ENCODE data around the gene MLF1. TPM values are rescaled to one million over a fixed set of nuclear protein-coding genes. Genes with fewer than 3 reads are reported as not detected.

The MLF1 gene, protein sequence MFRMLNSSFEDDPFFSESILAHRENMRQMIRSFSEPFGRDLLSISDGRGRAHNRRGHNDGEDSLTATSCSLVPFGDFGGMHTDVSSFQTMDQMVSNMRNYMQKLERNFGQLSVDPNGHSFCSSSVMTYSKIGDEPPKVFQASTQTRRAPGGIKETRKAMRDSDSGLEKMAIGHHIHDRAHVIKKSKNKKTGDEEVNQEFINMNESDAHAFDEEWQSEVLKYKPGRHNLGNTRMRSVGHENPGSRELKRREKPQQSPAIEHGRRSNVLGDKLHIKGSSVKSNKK
- total RNA-seq (2021), result 22.3 to 35.6 TPM (median 31.9 TPM) in 3 replicates
- Bru-seq, nascent RNA, result percentile 68 among the genes with signal in this experiment
- long read RNA-seq, experiment 1, transcript MLF1-202 (7 exons, 2,222 nt), result minor isoform, 15 of 136 reads
- long read RNA-seq, experiment 1, transcript MLF1-201 (7 exons, 2,203 nt), result major isoform, 100 of 136 reads
- long read RNA-seq, experiment 1, partial matches to known transcripts, result 3 of 136 reads
- long read RNA-seq, experiment 1, other reads (novel, unspliced or antisense), result 14 of 136 reads
- long read RNA-seq, experiment 2, transcript MLF1-202 (7 exons, 2,222 nt), result minor isoform, 9 of 59 reads
- long read RNA-seq, experiment 2, transcript MLF1-201 (7 exons, 2,203 nt), result major isoform, 31 of 59 reads
- long read RNA-seq, experiment 2, partial matches to known transcripts, result 11 of 59 reads
- long read RNA-seq, experiment 2, other reads (novel, unspliced or antisense), result 6 of 59 reads
- long read RNA-seq, experiment 3, transcript MLF1-202 (7 exons, 2,222 nt), result minor isoform, 40 of 167 reads
- long read RNA-seq, experiment 3, transcript MLF1-210 (8 exons, 1,247 nt), result minor isoform, 6 of 167 reads
- long read RNA-seq, experiment 3, transcript MLF1-201 (7 exons, 2,203 nt), result major isoform, 112 of 167 reads
- long read RNA-seq, experiment 3, partial matches to known transcripts, result 4 of 167 reads
- long read RNA-seq, experiment 3, other reads (novel, unspliced or antisense), result 4 of 167 reads

DNA sequence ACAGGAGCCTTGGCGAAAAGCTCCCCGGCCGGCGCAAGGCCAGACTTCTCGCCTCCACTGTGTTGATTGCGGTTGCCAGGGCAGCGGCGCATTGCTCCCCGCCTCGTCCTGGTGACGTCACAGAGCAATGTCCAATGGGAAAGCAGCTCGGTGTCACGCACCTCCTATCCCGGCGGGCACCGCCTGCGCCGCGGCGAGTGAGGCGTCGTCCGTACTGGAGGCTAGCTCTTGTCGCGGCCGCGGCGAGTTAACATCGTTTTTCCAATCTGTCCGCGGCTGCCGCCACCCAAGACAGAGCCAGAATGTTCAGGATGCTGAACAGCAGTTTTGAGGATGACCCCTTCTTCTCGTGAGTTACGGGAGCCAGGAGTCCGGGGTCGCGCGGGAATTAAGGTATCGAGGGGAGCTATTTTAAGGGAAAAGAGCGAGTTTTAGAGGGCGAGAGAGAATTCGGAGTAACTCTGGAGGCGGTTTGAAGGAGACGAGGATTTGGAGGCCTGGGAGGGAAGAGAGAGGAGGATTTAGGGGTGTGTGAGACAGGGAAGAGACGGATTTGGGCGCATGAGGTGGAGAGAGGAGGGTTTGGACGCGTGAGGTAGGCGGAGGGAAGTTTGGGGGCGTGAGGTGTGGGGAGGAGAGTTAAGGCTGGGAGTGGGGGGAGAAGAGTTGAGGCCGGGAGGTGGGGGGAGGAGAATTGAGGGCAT lies at the start of gene MLF1:
Gene MLF1, plus strand, starts transcription at position 196 of the 704 bp plus-strand sequence. Its CDS starts 107 bp downstream, at position 303.
- ChIA-PET CTCF (interaction anchor here (0.8 to 2.0 kb wide), 7 partner anchors 27 to 965 kb away, joined by 3 to 17 read pairs (median 5); partner anchors contain the start of genes GFM1 and LXN), POLR2A (interaction anchor here (0.6 to 1.3 kb wide), 6 partner anchors 14 to 1071 kb away, joined by 3 to 5 read pairs (median 3); partner anchors contain the start of genes GFM1 and RSRC1)
- Mint-ChIP-seq H3K9me3 (no peaks in the 10 kb centered on the region), H3K36me3 (no peaks in the 10 kb centered on the region), H3K27me3 (ENCODE audit: low read depth) (peaks cover 43% of the 10 kb centered on the region), H3K27ac (peak within 1 kb of the TSS; percentile 89), H3K4me1 (peaks cover 26% of the 10 kb centered on the region), H3K4me3 (peak within 1 kb of the TSS; percentile 92)
- peak; percentile 98 for DNase-seq (ENCODE audit: low spot score)
- ATAC-seq, result peak; percentile 97
- TF ChIP-seq, protein P1, sequence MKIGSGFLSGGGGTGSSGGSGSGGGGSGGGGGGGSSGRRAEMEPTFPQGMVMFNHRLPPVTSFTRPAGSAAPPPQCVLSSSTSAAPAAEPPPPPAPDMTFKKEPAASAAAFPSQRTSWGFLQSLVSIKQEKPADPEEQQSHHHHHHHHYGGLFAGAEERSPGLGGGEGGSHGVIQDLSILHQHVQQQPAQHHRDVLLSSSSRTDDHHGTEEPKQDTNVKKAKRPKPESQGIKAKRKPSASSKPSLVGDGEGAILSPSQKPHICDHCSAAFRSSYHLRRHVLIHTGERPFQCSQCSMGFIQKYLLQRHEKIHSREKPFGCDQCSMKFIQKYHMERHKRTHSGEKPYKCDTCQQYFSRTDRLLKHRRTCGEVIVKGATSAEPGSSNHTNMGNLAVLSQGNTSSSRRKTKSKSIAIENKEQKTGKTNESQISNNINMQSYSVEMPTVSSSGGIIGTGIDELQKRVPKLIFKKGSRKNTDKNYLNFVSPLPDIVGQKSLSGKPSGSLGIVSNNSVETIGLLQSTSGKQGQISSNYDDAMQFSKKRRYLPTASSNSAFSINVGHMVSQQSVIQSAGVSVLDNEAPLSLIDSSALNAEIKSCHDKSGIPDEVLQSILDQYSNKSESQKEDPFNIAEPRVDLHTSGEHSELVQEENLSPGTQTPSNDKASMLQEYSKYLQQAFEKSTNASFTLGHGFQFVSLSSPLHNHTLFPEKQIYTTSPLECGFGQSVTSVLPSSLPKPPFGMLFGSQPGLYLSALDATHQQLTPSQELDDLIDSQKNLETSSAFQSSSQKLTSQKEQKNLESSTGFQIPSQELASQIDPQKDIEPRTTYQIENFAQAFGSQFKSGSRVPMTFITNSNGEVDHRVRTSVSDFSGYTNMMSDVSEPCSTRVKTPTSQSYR (CRISPR knock-in tag; IDR thresholded peaks at IDR 0.05), result peak; percentile 90; the same call in 1 of the 2 replicates
- TF ChIP-seq, protein P2, sequence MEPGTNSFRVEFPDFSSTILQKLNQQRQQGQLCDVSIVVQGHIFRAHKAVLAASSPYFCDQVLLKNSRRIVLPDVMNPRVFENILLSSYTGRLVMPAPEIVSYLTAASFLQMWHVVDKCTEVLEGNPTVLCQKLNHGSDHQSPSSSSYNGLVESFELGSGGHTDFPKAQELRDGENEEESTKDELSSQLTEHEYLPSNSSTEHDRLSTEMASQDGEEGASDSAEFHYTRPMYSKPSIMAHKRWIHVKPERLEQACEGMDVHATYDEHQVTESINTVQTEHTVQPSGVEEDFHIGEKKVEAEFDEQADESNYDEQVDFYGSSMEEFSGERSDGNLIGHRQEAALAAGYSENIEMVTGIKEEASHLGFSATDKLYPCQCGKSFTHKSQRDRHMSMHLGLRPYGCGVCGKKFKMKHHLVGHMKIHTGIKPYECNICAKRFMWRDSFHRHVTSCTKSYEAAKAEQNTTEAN (CRISPR knock-in tag; IDR thresholded peaks at IDR 0.05), result peak; percentile 86; the same call in 1 of the 2 replicates
- TF ChIP-seq, protein P3, sequence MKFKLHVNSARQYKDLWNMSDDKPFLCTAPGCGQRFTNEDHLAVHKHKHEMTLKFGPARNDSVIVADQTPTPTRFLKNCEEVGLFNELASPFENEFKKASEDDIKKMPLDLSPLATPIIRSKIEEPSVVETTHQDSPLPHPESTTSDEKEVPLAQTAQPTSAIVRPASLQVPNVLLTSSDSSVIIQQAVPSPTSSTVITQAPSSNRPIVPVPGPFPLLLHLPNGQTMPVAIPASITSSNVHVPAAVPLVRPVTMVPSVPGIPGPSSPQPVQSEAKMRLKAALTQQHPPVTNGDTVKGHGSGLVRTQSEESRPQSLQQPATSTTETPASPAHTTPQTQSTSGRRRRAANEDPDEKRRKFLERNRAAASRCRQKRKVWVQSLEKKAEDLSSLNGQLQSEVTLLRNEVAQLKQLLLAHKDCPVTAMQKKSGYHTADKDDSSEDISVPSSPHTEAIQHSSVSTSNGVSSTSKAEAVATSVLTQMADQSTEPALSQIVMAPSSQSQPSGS (CRISPR knock-in tag; IDR thresholded peaks at IDR 0.05; ENCODE audit: borderline replicate concordance, low read depth), result peak; percentile 74; the same call in 1 of the 2 replicates
- TF ChIP-seq FOXP1 (CRISPR knock-in tag; IDR thresholded peaks at IDR 0.05; ENCODE audit: borderline replicate concordance), result peak; percentile 96
- TF ChIP-seq, protein P4, sequence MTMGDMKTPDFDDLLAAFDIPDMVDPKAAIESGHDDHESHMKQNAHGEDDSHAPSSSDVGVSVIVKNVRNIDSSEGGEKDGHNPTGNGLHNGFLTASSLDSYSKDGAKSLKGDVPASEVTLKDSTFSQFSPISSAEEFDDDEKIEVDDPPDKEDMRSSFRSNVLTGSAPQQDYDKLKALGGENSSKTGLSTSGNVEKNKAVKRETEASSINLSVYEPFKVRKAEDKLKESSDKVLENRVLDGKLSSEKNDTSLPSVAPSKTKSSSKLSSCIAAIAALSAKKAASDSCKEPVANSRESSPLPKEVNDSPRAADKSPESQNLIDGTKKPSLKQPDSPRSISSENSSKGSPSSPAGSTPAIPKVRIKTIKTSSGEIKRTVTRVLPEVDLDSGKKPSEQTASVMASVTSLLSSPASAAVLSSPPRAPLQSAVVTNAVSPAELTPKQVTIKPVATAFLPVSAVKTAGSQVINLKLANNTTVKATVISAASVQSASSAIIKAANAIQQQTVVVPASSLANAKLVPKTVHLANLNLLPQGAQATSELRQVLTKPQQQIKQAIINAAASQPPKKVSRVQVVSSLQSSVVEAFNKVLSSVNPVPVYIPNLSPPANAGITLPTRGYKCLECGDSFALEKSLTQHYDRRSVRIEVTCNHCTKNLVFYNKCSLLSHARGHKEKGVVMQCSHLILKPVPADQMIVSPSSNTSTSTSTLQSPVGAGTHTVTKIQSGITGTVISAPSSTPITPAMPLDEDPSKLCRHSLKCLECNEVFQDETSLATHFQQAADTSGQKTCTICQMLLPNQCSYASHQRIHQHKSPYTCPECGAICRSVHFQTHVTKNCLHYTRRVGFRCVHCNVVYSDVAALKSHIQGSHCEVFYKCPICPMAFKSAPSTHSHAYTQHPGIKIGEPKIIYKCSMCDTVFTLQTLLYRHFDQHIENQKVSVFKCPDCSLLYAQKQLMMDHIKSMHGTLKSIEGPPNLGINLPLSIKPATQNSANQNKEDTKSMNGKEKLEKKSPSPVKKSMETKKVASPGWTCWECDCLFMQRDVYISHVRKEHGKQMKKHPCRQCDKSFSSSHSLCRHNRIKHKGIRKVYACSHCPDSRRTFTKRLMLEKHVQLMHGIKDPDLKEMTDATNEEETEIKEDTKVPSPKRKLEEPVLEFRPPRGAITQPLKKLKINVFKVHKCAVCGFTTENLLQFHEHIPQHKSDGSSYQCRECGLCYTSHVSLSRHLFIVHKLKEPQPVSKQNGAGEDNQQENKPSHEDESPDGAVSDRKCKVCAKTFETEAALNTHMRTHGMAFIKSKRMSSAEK (CRISPR knock-in tag; IDR thresholded peaks at IDR 0.05; ENCODE audit: borderline replicate concordance), result 0 out of 2 replicates have a peak, but pooled peaks have one; percentile 70
- TF ChIP-seq, protein P5, sequence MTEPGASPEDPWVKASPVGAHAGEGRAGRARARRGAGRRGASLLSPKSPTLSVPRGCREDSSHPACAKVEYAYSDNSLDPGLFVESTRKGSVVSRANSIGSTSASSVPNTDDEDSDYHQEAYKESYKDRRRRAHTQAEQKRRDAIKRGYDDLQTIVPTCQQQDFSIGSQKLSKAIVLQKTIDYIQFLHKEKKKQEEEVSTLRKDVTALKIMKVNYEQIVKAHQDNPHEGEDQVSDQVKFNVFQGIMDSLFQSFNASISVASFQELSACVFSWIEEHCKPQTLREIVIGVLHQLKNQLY (CRISPR knock-in tag; IDR thresholded peaks at IDR 0.05), result no peak
- TF ChIP-seq, protein P6, sequence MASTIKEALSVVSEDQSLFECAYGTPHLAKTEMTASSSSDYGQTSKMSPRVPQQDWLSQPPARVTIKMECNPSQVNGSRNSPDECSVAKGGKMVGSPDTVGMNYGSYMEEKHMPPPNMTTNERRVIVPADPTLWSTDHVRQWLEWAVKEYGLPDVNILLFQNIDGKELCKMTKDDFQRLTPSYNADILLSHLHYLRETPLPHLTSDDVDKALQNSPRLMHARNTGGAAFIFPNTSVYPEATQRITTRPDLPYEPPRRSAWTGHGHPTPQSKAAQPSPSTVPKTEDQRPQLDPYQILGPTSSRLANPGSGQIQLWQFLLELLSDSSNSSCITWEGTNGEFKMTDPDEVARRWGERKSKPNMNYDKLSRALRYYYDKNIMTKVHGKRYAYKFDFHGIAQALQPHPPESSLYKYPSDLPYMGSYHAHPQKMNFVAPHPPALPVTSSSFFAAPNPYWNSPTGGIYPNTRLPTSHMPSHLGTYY (CRISPR knock-in tag; IDR thresholded peaks at IDR 0.05), result no peak
- TF ChIP-seq, protein P7, sequence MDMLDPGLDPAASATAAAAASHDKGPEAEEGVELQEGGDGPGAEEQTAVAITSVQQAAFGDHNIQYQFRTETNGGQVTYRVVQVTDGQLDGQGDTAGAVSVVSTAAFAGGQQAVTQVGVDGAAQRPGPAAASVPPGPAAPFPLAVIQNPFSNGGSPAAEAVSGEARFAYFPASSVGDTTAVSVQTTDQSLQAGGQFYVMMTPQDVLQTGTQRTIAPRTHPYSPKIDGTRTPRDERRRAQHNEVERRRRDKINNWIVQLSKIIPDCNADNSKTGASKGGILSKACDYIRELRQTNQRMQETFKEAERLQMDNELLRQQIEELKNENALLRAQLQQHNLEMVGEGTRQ (CRISPR knock-in tag; IDR thresholded peaks at IDR 0.05), result peak; percentile 89
- TF ChIP-seq, protein P8, sequence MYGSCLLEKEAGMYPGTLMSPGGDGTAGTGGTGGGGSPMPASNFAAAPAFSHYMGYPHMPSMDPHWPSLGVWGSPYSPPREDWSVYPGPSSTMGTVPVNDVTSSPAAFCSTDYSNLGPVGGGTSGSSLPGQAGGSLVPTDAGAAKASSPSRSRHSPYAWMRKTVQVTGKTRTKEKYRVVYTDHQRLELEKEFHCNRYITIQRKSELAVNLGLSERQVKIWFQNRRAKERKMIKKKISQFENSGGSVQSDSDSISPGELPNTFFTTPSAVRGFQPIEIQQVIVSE (CRISPR knock-in tag; IDR thresholded peaks at IDR 0.05; ENCODE audit: borderline replicate concordance), result no peak
- TF ChIP-seq NFYB (CRISPR knock-in tag; conservative IDR thresholded peaks at IDR 0.05; ENCODE audit: low read depth), result peak; percentile 71
- TF ChIP-seq CREM (CRISPR knock-in tag; IDR thresholded peaks at IDR 0.05), result peak; percentile 92
- 0 out of 2 replicates have a peak, but pooled peaks have one; percentile 34 for TF ChIP-seq ZNF317 (CRISPR knock-in tag; IDR thresholded peaks at IDR 0.05; ENCODE audit: borderline replicate concordance, low read depth)
- TF ChIP-seq TEAD4 (CRISPR knock-in tag; IDR thresholded peaks at IDR 0.05), result peak; percentile 76
- TF ChIP-seq TEAD1 (CRISPR knock-in tag; IDR thresholded peaks at IDR 0.05), result peak; percentile 98
- TF ChIP-seq FOXK1 (CRISPR knock-in tag; IDR thresholded peaks at IDR 0.05), result peak; percentile 92; the same call in 1 of the 2 replicates
- TF ChIP-seq ETV6 (CRISPR knock-in tag; IDR thresholded peaks at IDR 0.05), result peak; percentile 88
- peak; percentile 95 for TF ChIP-seq CREB1 (CRISPR knock-in tag; IDR thresholded peaks at IDR 0.05)

Data from WTC11 (cell line).